ENCODE data around the gene MYO1E.

DNA sequence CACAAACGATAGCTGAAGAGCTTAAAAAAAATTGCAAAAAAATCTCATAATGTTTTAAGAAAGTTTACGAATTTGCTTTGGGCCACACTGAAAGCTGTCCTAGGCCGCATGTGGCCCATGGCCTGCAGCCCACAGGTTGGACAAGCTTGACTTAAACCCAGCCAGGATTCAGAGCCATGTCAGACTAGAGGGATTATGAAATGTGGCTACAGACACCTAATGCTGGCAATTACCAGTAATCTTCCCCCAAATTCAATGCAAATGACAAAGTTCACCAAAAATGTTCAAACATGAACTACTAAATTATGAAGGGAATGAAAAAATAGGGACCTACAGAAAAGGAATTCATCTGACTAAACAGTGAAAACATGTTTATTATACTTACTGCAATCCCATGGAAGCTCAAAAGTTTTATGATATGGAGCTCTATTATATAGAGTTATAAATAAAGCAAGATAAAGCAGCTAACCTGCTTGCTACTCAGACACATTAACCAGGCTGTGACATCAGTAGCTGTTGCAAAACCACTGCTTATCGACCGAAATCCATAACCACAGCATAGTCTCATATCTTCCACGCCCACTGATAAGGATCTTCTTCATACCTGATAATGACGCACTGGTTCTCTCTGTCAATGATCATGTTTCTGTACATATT lies 116.9 kb downstream of the MYO1E start:
- TF ChIP-seq, protein P1, sequence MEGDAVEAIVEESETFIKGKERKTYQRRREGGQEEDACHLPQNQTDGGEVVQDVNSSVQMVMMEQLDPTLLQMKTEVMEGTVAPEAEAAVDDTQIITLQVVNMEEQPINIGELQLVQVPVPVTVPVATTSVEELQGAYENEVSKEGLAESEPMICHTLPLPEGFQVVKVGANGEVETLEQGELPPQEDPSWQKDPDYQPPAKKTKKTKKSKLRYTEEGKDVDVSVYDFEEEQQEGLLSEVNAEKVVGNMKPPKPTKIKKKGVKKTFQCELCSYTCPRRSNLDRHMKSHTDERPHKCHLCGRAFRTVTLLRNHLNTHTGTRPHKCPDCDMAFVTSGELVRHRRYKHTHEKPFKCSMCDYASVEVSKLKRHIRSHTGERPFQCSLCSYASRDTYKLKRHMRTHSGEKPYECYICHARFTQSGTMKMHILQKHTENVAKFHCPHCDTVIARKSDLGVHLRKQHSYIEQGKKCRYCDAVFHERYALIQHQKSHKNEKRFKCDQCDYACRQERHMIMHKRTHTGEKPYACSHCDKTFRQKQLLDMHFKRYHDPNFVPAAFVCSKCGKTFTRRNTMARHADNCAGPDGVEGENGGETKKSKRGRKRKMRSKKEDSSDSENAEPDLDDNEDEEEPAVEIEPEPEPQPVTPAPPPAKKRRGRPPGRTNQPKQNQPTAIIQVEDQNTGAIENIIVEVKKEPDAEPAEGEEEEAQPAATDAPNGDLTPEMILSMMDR (IDR thresholded peaks at IDR 0.05; ENCODE audit: low read depth, low read length, missing input control) = no peak
- no peak for TF ChIP-seq GABPA (IDR thresholded peaks at IDR 0.05 in 1 of 2, conservative IDR thresholded peaks at IDR 0.05 in 1 of 2)
- TF ChIP-seq, protein P2, sequence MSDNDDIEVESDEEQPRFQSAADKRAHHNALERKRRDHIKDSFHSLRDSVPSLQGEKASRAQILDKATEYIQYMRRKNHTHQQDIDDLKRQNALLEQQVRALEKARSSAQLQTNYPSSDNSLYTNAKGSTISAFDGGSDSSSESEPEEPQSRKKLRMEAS (IDR thresholded peaks at IDR 0.05) = peak; percentile 75
- peak in 1 of 2 donors; percentile 74 for TF ChIP-seq EGR1 (IDR thresholded peaks at IDR 0.05; ENCODE audit: low read depth in 2 of 2)
- TF ChIP-seq YY1 (IDR thresholded peaks at IDR 0.05) = peak; percentile 92
- TF ChIP-seq RAD21 (IDR thresholded peaks at IDR 0.05) = no peak
- TF ChIP-seq, protein P3, sequence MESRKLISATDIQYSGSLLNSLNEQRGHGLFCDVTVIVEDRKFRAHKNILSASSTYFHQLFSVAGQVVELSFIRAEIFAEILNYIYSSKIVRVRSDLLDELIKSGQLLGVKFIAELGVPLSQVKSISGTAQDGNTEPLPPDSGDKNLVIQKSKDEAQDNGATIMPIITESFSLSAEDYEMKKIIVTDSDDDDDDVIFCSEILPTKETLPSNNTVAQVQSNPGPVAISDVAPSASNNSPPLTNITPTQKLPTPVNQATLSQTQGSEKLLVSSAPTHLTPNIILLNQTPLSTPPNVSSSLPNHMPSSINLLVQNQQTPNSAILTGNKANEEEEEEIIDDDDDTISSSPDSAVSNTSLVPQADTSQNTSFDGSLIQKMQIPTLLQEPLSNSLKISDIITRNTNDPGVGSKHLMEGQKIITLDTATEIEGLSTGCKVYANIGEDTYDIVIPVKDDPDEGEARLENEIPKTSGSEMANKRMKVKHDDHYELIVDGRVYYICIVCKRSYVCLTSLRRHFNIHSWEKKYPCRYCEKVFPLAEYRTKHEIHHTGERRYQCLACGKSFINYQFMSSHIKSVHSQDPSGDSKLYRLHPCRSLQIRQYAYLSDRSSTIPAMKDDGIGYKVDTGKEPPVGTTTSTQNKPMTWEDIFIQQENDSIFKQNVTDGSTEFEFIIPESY (IDR thresholded peaks at IDR 0.05) = peak; percentile 59
- TF ChIP-seq, protein P4, sequence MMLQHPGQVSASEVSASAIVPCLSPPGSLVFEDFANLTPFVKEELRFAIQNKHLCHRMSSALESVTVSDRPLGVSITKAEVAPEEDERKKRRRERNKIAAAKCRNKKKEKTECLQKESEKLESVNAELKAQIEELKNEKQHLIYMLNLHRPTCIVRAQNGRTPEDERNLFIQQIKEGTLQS (IDR thresholded peaks at IDR 0.05) = peak; percentile 30
- peak; percentile 38 to 58 for TF ChIP-seq JUND (IDR thresholded peaks at IDR 0.05)
- no peak for TF ChIP-seq FOXA1 (IDR thresholded peaks at IDR 0.05)
- peak; percentile 88 for TF ChIP-seq SP1 (IDR thresholded peaks at IDR 0.05)
- TF ChIP-seq RXRA (IDR thresholded peaks at IDR 0.05) = peak; percentile 45 to 67
- TF ChIP-seq, protein P5, sequence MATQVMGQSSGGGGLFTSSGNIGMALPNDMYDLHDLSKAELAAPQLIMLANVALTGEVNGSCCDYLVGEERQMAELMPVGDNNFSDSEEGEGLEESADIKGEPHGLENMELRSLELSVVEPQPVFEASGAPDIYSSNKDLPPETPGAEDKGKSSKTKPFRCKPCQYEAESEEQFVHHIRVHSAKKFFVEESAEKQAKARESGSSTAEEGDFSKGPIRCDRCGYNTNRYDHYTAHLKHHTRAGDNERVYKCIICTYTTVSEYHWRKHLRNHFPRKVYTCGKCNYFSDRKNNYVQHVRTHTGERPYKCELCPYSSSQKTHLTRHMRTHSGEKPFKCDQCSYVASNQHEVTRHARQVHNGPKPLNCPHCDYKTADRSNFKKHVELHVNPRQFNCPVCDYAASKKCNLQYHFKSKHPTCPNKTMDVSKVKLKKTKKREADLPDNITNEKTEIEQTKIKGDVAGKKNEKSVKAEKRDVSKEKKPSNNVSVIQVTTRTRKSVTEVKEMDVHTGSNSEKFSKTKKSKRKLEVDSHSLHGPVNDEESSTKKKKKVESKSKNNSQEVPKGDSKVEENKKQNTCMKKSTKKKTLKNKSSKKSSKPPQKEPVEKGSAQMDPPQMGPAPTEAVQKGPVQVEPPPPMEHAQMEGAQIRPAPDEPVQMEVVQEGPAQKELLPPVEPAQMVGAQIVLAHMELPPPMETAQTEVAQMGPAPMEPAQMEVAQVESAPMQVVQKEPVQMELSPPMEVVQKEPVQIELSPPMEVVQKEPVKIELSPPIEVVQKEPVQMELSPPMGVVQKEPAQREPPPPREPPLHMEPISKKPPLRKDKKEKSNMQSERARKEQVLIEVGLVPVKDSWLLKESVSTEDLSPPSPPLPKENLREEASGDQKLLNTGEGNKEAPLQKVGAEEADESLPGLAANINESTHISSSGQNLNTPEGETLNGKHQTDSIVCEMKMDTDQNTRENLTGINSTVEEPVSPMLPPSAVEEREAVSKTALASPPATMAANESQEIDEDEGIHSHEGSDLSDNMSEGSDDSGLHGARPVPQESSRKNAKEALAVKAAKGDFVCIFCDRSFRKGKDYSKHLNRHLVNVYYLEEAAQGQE (IDR thresholded peaks at IDR 0.05) = peak; percentile 83
- peak; percentile 43 for TF ChIP-seq TAF1 (conservative IDR thresholded peaks at IDR 0.05)

All from liver (tissue), 3 donors.